ENCODE measurements around the gene CHRM5.

Gene CHRM5

GRCh38 chr15:34102175-34102925 lies 134.1 kb downstream of the CHRM5 start:
- no peak for DNase-seq (ENCODE audit: low read depth)

DNA sequence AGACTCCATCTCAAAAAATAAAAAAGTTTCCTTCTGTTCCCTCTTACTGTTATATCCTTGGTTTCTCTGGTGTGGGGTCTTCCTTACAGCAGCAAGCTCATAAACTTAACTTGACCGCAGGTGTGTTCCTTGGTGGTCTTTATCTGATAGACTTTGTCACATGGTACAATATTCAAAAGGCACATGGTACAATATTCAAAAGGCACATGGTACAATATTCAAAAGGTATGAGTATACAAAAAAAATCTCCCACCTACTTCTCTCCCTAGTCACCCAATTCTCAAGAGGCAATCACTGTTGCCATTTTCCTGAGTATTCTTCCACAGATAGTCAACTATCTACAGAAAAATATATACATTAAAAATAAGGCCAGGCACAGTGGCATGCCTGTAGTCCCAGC lies 138.1 kb downstream of the CHRM5 start:
- no peak for DNase-seq (ENCODE audit: low read depth)

DNA sequence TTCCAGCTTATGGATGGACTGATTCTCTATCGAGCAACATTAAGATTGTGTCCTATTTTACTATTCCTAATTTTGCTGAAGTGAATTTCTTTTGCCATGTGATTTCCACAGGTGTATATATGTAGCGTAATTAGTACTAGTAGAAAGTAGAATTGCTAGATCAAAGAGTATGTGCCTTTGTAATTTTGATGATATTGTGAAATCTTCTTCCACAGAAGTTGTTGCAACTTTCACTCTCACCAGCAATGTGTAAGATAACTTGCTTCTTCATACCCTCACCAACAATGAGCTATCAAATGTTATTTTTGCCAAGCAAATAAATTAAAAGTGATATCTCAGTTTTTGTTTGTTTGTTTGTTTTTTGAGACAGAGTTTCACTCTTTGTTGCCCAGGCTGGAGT lies 139.0 kb downstream of the CHRM5 start:
- DNase-seq (ENCODE audit: low read depth), result no peak

DNA sequence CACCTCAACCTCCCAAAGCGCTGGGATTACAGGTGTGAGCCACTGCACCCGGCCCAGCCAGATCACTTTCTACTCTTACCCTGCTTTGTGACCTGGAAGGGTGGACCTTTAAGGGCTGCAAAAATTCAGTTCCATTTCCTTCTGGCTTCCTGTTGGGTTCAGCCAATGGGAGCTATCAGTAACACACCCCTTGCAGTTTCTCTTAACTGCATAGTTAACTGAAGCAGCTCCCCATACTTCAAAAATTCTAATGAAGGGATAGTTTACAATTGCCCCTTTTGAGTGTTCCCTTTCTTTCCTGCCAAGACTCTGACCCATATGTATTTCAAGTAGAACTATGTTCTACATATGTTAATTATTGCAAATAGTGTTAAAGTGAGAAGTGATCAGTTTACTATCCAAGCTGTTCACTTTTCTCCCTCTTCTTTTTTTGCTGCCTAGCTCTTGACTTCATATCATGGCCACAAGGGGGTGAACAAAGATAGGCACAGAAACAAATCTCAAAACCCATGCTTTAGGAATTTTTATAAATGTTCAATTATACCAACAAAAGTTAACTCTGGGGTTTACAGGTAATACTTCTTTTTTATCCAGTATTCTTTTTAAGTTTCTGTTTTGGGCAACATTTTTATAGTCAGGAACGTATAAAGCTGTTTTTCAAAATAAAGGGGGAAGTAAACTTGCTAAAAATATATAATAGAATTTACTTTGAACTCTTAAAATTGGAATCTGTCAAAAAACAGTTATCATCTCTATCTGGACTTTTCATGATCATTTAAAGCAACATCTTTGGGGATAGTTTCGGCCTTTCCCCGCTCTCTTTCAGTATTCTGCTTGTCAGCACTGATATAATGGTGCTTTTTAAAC lies 141.7 kb downstream of the CHRM5 start:
- DNase-seq (ENCODE audit: low read depth), result no peak

DNA sequence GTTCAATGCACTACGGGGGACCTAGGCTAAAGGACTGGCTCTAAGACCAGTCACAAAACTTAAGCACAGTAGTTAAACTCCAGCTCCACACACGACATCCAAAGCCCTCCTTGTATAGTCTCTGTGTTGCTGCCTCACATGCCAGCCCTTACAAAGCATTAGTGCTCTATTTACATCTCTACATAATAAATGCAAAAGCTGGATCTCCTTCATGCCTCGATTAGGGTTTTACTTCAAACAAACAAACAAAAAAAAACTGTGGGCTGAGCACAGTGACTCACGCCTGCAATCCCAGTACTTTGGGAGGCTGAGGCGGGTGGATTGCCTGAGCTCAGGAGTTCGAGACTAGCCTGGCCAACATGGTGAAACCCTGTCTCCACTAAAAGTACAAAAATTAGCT lies 143.2 kb downstream of the CHRM5 start:
- DNase-seq (ENCODE audit: low read depth), result no peak

DNA sequence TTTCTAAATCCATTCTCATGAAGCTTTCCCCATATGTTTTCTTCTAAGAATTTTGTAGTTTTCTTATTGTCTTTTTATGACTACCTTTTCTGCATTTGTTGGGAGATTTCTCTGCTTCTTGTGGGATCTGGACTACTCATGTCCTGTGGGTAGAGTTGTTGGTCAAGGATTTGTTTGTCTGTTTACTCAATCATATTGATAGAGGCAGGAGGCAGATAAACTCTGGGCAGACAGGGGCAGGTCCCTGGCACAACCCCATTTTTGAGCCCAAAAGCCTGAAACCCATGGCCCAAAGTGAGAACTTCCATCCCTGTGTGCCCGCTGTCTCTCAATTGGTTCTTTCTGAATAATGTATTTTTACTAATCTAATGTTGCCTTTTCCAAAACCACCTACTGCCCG lies 145.9 kb downstream of the CHRM5 start:
- no peak for DNase-seq (ENCODE audit: low read depth)

DNA sequence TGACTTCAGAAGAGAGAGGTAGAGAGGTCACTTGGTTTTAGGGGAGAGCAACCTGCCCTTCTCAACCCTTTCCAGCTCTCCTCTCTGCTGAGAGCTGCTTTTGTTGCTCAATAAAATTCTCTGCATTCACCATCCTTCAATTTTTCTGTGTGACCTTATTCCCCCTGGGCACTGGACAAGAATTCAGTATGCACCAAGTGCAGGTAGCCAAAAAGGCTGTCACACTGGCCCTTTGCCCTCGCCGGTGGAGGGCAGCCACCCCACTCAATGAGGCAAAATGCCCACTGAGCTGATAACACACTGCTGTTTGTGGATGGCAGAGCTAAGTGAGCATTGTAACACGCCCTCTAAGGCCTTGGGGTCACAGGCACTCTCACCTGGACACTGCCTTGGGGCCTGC lies 146.4 kb downstream of the CHRM5 start:
- no peak for DNase-seq (ENCODE audit: low read depth)

GRCh38 chr15:34116620-34117019 lies 148.3 kb downstream of the CHRM5 start:
- DNase-seq (ENCODE audit: low read depth), result no peak

Data from HS-5 (cell line).